OCI-LY3 (cell line): ENCODE data around the gene DDX4.

Experiments
- H2AFZ ChIP-seq: fragments of 200-600, 300-600 bp; shearing (Covaris generic); 2 replicates; pipeline ENCODE4 v1.6.0; 2014; ENCODE audit warnings: antibody characterized with exemption, low read depth, low read length
- H3K27ac ChIP-seq: fragments of 200-600, 300-600 bp; sonication (generic); 2 replicates; pipeline ENCODE4 v1.5.1; 2014; ENCODE audit warnings: mild to moderate bottlenecking, low read length, moderate library complexity, mixed read lengths
- H3K27me3 ChIP-seq: fragments of 200-600, 300-600 bp; sonication (generic); 2 replicates; pipeline ENCODE4 v1.6.1; 2014; ENCODE audit warnings: low read depth, low read length, mixed read lengths
- H3K36me3 ChIP-seq: fragments of 200-600, 300-600 bp; sonication (generic); replicated peaks from 2 replicates; pipeline ENCODE3; 2014; ENCODE audit warnings: low read depth, low read length, mixed read lengths
- H3K4me1 ChIP-seq: fragments of 300-600, 200-600 bp; sonication (generic); 2 replicates; pipeline ENCODE4 v1.6.1; 2014; ENCODE audit warnings: low read length, mixed read lengths
- H3K4me2 ChIP-seq: fragments of 200-600, 300-600 bp; sonication (generic); 2 replicates; pipeline ENCODE4 v1.6.1; 2014; ENCODE audit warnings: low read length, mixed read lengths
- H3K4me3 ChIP-seq: fragments of 300-600, 200-600 bp; sonication (generic); 2 replicates; pipeline ENCODE4 v1.5.1; 2014; ENCODE audit warnings: antibody characterized with exemption, mild to moderate bottlenecking, low read length, moderate library complexity
- H3K79me2 ChIP-seq: fragments of 300-600, 200-600 bp; shearing (Covaris generic); 2 replicates; pipeline ENCODE4 v1.6.1; 2014; ENCODE audit warnings: mild to moderate bottlenecking, low read length, mixed read lengths
- H3K9ac ChIP-seq: fragments of 300-600, 200-600 bp; shearing (Covaris generic); 2 replicates; pipeline ENCODE4 v1.6.0; 2014; ENCODE audit warnings: mild to moderate bottlenecking, low read length, moderate library complexity
- H3K9me3 ChIP-seq: fragments of 200-600, 300-600 bp; shearing (Covaris generic); 2 replicates; pipeline ENCODE4 v1.6.1; 2014; ENCODE audit warnings: low read length, mixed read lengths; ENCODE audit not compliant: insufficient read depth
- H4K20me1 ChIP-seq: fragments of 200-600, 300-600 bp; sonication (generic); 2 replicates; pipeline ENCODE4 v1.6.1; 2016; ENCODE audit warnings: low read length, mixed read lengths; ENCODE audit not compliant: insufficient read depth
- EZH2phosphoT487 ChIP-seq: fragments of 200-600 bp; shearing (Covaris generic); IDR thresholded peaks from 2 replicates; pipeline ENCODE4 v1.6.1; 2018; ENCODE audit warnings: antibody characterized with exemption, mixed run types, low read depth
- TF ChIP-seq, protein P1 (sequence below): fragments of 200-600, 300-600 bp; sonication (generic); IDR thresholded peaks from 2 replicates; pipeline ENCODE4 v1.5.1; 2014; ENCODE audit warnings: antibody characterized with exemption, low read length, low read depth

The DDX4 gene

DNA sequence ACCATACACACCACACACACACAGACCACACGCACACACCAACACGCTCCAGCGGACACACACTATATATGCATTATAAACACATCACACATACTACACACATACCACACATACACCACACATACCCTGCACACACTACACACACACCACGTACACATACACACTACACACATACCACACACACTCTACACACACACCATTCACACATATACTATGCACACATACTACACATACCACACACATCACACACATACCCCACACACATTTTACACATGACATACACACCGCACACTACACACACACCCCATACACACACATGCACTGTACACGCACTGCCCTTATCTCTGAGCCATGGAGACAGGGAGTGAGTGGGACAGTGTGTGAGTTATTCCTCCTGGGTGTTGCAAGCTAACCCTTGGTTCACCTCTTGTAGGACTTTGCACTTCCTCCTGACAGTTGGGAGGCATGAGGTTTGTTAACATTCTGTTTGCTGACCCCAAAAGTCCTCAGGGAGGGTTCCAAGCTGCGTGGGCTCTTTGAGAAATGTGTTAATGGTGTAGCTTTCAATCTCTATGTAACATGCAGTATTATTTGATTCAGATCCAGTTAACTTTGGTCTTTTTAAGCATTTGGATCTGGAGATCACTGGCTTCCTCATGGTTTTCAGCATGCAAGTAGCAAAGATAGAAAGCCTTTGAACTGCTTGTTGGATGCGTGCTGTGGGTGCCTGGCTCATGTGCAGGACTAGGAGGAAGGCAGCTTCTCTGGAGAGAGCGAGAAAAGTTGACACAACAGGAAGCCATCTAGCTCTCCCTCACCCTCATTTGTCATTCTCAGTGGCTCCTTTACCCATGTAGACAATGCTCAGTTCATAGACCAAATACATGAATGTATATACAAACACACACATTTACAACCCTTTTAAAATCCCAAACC, 127.0 kb downstream of the DDX4 start:
- no peak overlapping the region for H2AFZ ChIP-seq
- H3K4me2 ChIP-seq = no peak overlapping the region
- no peaks in the 10 kb centered on the region for H3K4me1 ChIP-seq
- TF ChIP-seq, protein P1, sequence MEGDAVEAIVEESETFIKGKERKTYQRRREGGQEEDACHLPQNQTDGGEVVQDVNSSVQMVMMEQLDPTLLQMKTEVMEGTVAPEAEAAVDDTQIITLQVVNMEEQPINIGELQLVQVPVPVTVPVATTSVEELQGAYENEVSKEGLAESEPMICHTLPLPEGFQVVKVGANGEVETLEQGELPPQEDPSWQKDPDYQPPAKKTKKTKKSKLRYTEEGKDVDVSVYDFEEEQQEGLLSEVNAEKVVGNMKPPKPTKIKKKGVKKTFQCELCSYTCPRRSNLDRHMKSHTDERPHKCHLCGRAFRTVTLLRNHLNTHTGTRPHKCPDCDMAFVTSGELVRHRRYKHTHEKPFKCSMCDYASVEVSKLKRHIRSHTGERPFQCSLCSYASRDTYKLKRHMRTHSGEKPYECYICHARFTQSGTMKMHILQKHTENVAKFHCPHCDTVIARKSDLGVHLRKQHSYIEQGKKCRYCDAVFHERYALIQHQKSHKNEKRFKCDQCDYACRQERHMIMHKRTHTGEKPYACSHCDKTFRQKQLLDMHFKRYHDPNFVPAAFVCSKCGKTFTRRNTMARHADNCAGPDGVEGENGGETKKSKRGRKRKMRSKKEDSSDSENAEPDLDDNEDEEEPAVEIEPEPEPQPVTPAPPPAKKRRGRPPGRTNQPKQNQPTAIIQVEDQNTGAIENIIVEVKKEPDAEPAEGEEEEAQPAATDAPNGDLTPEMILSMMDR = no peak
- TF ChIP-seq EZH2phosphoT487 = no peak
- H3K9ac ChIP-seq = no peak overlapping the region
- H3K79me2 ChIP-seq = no peaks in the 10 kb centered on the region
- no peaks in the 10 kb centered on the region for H3K36me3 ChIP-seq
- H3K9me3 ChIP-seq = no peaks in the 10 kb centered on the region
- H3K4me3 ChIP-seq = no peak overlapping the region
- H3K27me3 ChIP-seq = no peaks in the 10 kb centered on the region
- no peak overlapping the region for H3K27ac ChIP-seq
- H4K20me1 ChIP-seq = no peaks in the 10 kb centered on the region

DNA sequence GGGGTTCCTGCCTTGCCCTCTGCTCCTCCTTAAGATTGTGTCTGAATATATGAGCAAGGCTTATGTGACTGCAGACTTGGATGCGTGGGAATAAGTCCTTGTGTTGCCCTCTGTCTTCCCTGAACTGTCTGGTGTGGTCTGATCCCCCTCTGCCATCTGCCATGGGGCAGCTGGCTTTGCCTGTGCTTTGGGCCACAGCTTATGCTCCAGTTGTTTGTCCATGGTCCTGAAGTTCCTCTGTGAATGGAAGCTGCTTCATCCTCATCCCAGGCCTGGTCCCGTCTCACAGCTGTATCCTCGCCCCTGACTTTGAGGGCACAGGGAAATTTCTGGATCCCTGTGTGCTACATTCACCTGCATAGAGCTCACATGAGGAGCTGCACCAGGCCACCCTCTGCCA, 128.0 kb downstream of the DDX4 start:
- Histone ChIP-seq H3K9me3 (no peaks in the 10 kb centered on the region), H4K20me1 (no peaks in the 10 kb centered on the region), H3K4me2 (no peak overlapping the region), H3K36me3 (no peaks in the 10 kb centered on the region), H3K9ac (no peak overlapping the region), H3K27me3 (no peaks in the 10 kb centered on the region), H2AFZ (no peak overlapping the region), H3K27ac (no peak overlapping the region), H3K4me1 (no peaks in the 10 kb centered on the region), H3K79me2 (no peaks in the 10 kb centered on the region), H3K4me3 (no peak overlapping the region)
- TF ChIP-seq EZH2phosphoT487 = no peak
- TF ChIP-seq, protein P1 = no peak

DNA sequence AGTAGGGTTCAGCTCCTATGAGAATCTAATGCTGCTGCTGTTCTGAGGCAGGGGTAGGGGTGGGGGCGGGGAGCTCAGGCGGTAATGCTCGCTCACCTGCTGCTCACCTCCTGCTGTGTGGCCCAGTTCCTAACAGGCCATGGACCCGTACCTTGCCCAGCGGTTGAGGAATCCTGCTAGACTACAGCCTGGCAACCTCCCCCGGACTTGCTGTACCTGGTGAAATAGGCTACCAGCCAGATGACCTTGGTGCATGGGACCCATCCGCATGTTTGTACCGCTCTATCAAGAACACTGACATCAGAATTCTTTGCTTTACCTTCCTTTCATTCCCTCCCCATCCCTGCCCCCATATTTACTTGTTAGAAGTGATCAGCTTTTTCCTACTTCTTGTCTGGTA, 128.6 kb downstream of the DDX4 start:
- Histone ChIP-seq H3K27ac (no peak overlapping the region), H3K9ac (no peak overlapping the region), H3K36me3 (no peaks in the 10 kb centered on the region), H4K20me1 (no peaks in the 10 kb centered on the region), H3K4me3 (no peak overlapping the region), H3K4me2 (no peak overlapping the region), H3K79me2 (no peaks in the 10 kb centered on the region), H3K4me1 (no peaks in the 10 kb centered on the region), H2AFZ (no peak overlapping the region), H3K27me3 (no peaks in the 10 kb centered on the region), H3K9me3 (no peaks in the 10 kb centered on the region)
- no peak for TF ChIP-seq EZH2phosphoT487
- TF ChIP-seq, protein P1 = no peak
